Measurements from ENCODE around the gene PGS1. TPM values are rescaled to one million over a fixed set of nuclear protein-coding genes. Genes with fewer than 3 reads are reported as not detected.

The PGS1 gene
- total RNA-seq, 1 experiment from 2014 or later: 42.5 TPM

DNA sequence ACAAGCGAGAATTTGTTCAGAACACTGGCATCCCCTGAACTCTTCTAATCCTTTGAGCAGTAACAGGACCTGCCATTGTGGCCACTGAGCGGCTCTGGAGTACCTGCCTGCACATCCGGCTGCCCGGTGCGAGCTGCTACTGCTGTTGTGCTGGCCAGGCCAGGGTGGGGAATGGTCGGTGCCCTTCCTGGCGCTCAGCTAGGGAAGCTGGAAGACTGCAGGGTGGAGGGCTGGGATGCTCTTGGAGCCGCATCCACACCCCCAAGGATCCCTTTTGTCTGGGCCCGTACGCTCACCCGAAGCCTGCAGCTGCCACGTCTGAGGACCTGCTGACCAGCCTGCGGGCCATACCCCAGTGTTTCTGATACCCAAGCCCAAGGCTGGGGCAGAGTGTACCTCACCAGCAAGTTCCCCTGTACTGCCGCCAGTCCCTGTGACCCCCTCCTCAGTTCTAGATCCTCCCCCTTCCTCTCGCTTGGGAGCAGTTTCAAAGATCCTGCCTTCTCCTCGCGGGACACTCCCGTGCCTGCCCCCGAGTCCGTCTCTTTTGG lies 49.7 kb downstream of the PGS1 start:
- Histone ChIP-seq H3K9me3 (ENCODE audit: low read depth, low read length, poor library complexity, severe bottlenecking) (no peaks in the 10 kb centered on the region), H3K36me3 (ENCODE audit: insufficient read depth, low read length, poor library complexity, severe bottlenecking) (peaks cover 12% of the 10 kb centered on the region), H3K4me3 (ENCODE audit: low read depth, low read length, poor library complexity, severe bottlenecking) (no peak overlapping the region), H3K27me3 (replicated peaks; ENCODE audit: insufficient read depth, low read depth, low read length, poor library complexity) (no peaks in the 10 kb centered on the region), H3K4me1 (ENCODE audit: insufficient read depth, low read length, poor library complexity, severe bottlenecking) (peaks cover 14% of the 10 kb centered on the region), H3K27ac (ENCODE audit: low read depth, low read length, poor library complexity, severe bottlenecking) (no peak overlapping the region)
- POLR2A ChIA-PET (ENCODE audit: low non-redundant PET): no interaction called here
- intact Hi-C loops (cut with micrococcal nuclease; ENCODE audit: unreplicated experiment): no loop called here
- BruUV-seq (replicated peaks): no TSS peak
- TF ChIP-seq CTCF (conservative IDR thresholded peaks at IDR 0.05; ENCODE audit: low read depth, low read length): no peak
- no peak for TF ChIP-seq EZH2 (IDR thresholded peaks at IDR 0.05; ENCODE audit: borderline replicate concordance, low read depth, low read length, poor library complexity, severe bottlenecking)
- CTCF ChIA-PET: no interaction called here
- DNase-seq (ENCODE audit: low spot score): no peak

DNA sequence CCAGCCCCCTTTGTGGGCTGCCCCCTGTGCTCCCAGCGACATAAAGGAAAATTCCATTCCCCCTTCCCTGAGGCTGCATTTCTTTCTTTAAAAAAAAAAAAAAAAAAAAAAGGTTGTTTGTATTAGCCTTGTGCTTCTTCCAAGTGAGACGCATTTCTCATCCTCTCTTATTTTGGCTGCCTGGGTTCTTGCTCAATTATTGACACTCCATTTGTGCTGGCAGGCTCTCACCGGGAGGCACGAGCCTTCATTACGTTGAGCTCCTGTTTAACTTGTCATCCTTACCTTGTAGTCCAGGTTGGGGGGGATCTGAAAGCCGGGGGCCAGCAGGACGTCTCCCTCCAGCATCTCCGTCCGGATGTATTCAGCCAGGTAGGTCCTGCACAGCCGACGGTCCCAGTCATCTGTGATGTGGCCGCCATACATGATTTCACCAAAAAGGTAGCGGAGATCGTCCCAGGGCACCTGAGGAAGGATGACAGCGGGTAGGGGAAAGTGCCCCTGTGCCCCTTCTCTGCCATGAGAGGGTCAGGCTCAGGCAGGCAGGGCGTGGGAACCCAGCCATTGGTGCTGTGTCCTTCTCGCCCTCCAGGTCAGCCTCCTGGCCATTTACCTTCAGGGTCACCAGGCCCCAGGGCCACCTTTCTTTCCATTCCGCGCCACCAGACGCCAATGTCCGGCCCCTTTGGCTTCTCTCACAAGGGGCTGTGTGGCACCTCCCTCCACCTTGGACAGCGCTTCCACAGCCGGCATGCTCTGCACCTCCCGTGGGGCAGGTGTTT lies 50.6 kb downstream of the PGS1 start:
- Histone ChIP-seq H3K4me3 (ENCODE audit: low read depth, low read length, poor library complexity, severe bottlenecking) (no peak overlapping the region), H3K9me3 (ENCODE audit: low read depth, low read length, poor library complexity, severe bottlenecking) (no peaks in the 10 kb centered on the region), H3K36me3 (ENCODE audit: insufficient read depth, low read length, poor library complexity, severe bottlenecking) (peaks cover 7% of the 10 kb centered on the region), H3K27me3 (replicated peaks; ENCODE audit: insufficient read depth, low read depth, low read length, poor library complexity) (no peaks in the 10 kb centered on the region), H3K4me1 (ENCODE audit: insufficient read depth, low read length, poor library complexity, severe bottlenecking) (peaks cover 7% of the 10 kb centered on the region), H3K27ac (ENCODE audit: low read depth, low read length, poor library complexity, severe bottlenecking) (no peak overlapping the region)
- POLR2A ChIA-PET (ENCODE audit: low non-redundant PET): no interaction called here
- no TSS peak for BruUV-seq (replicated peaks)
- intact Hi-C loops (cut with micrococcal nuclease; ENCODE audit: unreplicated experiment): no loop called here
- no peak for DNase-seq (ENCODE audit: low spot score)
- TF ChIP-seq EZH2 (IDR thresholded peaks at IDR 0.05; ENCODE audit: borderline replicate concordance, low read depth, low read length, poor library complexity, severe bottlenecking): no peak
- TF ChIP-seq CTCF (conservative IDR thresholded peaks at IDR 0.05; ENCODE audit: low read depth, low read length): no peak
- CTCF ChIA-PET: no interaction called here

DNA sequence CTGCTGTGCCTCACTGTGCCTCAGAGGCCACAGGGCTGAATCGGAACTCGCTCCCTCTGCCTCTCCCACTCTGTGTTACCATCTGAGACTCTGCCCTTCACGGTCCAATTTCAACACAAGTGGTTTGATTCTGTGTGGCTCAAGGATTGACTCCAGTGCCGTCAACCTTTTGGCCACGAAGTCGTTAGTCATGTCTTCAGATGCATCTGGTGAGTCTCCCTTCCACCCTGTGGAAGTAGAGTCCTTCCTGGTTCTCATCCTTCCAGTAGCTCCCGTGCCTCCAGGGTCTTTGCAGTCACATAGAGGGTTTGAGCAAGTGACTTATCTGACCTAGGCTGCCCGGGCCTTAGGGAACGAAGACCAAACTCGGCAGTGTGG lies 51.2 kb downstream of the PGS1 start:
- no peak for DNase-seq (ENCODE audit: low spot score)
- Histone ChIP-seq H3K27me3 (replicated peaks; ENCODE audit: insufficient read depth, low read depth, low read length, poor library complexity) (no peaks in the 10 kb centered on the region), H3K4me1 (ENCODE audit: insufficient read depth, low read length, poor library complexity, severe bottlenecking) (peaks cover under 1% of the 10 kb centered on the region), H3K9me3 (ENCODE audit: low read depth, low read length, poor library complexity, severe bottlenecking) (no peaks in the 10 kb centered on the region), H3K4me3 (ENCODE audit: low read depth, low read length, poor library complexity, severe bottlenecking) (no peak overlapping the region), H3K36me3 (ENCODE audit: insufficient read depth, low read length, poor library complexity, severe bottlenecking) (peaks cover 5% of the 10 kb centered on the region), H3K27ac (ENCODE audit: low read depth, low read length, poor library complexity, severe bottlenecking) (no peak overlapping the region)
- POLR2A ChIA-PET (ENCODE audit: low non-redundant PET): no interaction called here
- intact Hi-C loops (cut with micrococcal nuclease; ENCODE audit: unreplicated experiment): no loop called here
- CTCF ChIA-PET: no interaction called here
- TF ChIP-seq CTCF (conservative IDR thresholded peaks at IDR 0.05; ENCODE audit: low read depth, low read length) (no peak), EZH2 (IDR thresholded peaks at IDR 0.05; ENCODE audit: borderline replicate concordance, low read depth, low read length, poor library complexity, severe bottlenecking) (no peak)
- BruUV-seq (replicated peaks): no TSS peak
